Measurements from ENCODE around the gene MZT2A.
A peak's percentile ranks its signal among the peaks of the same experiment; 100 is the strongest.
"Not testable (repeated sequence)": the region's sequence is repeated elsewhere in the genome, so short reads cannot be mapped to it uniquely, and the experiment has no call there.

Gene MZT2A

GRCh38 chr2:131478074-131478849 is 13.9 kb downstream of the MZT2A start:
- not testable (repeated sequence) for H3K27ac ChIP-seq, H3K4me3 ChIP-seq
- peak; percentile 21 for DNase-seq (ENCODE audit: low spot score)

DNA sequence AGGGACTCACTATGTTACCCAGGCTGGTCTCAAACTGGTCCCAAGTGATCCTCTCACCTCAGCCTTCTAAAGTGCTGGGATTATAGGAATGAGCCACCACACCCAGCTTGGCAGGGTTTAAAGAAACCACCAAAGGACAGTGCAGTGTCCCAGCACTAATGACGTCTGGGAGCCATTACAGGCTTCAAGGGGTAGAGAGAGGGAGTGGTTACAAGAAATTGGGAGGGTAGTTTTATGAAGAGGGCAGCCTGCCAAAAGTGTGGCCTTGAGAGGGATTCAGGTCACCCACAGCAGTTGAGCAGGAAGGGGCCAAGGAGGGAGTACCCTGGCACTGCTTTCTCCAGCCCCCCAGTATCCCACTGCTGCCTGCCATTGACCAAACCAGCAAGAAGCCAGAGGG is 15.0 kb downstream of the MZT2A start:
- H3K27ac ChIP-seq; H3K4me3 ChIP-seq; DNase-seq (ENCODE audit: low spot score): not testable (repeated sequence)

- DNase-seq (ENCODE audit: low spot score); H3K27ac ChIP-seq; H3K4me3 ChIP-seq: not testable (repeated sequence)
These were observed 15.8 kb downstream of the MZT2A start for GRCh38 chr2:131476363-131476762.

- no peak for DNase-seq (ENCODE audit: low spot score)
- Histone ChIP-seq H3K27ac (no peak within 1 kb of the TSS), H3K4me3 (no peak within 1 kb of the TSS)
- TF ChIP-seq, protein P1, sequence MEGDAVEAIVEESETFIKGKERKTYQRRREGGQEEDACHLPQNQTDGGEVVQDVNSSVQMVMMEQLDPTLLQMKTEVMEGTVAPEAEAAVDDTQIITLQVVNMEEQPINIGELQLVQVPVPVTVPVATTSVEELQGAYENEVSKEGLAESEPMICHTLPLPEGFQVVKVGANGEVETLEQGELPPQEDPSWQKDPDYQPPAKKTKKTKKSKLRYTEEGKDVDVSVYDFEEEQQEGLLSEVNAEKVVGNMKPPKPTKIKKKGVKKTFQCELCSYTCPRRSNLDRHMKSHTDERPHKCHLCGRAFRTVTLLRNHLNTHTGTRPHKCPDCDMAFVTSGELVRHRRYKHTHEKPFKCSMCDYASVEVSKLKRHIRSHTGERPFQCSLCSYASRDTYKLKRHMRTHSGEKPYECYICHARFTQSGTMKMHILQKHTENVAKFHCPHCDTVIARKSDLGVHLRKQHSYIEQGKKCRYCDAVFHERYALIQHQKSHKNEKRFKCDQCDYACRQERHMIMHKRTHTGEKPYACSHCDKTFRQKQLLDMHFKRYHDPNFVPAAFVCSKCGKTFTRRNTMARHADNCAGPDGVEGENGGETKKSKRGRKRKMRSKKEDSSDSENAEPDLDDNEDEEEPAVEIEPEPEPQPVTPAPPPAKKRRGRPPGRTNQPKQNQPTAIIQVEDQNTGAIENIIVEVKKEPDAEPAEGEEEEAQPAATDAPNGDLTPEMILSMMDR (IDR thresholded peaks at IDR 0.05), result no peak
These were observed 16.4 kb downstream of the MZT2A start, which contains the start of gene TUBA3D for GRCh38 chr2:131475831-131476230. Gene TUBA3D (plus strand): TSS chr2:131476119. CDS start chr2:131476200, 81 bp downstream.

DNA sequence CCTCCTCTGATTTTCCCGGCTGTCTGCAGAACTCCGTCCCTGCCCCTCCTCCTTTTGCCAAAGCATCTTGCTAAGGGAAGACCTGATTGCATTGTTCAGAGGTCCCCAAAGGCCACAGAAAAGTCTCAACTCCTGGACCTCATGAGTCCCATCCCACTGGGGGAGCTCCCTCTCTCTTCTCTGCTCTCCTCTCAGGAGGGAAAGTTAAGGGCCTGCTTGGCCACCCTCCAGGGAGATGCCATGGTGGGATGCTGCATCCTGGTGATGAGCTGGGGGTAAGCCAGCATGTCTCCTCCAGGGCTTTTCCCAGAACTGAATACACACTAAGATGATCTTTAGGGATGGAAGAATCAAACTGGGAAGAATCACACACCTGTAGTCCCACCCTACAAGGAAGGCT is 18.9 kb downstream of the MZT2A start:
- not testable (repeated sequence) for H3K27ac ChIP-seq; DNase-seq (ENCODE audit: low spot score); H3K4me3 ChIP-seq

GRCh38 chr2:131471624-131472023 is 20.6 kb downstream of the MZT2A start:
- H3K27ac ChIP-seq; DNase-seq (ENCODE audit: low spot score); H3K4me3 ChIP-seq: not testable (repeated sequence)

DNA sequence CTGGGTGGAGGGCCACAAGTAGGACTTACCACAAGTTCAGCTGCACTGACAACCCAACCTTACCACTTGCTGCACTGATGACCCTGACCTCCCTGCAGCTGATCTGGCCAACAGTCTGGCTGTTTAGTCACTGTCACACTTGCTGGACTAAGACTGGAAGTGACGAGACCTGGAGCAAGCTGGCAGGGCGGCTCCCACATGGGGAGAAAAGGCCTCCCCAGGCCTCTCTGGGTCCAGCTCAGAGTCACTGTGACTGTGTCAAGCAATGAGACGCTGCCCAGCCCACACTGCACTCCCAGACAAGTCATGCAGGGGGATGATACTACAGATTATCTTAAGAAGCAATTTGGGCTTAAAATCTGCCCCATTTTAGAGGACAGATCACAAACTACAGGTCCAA is 21.3 kb downstream of the MZT2A start:
- not testable (repeated sequence) for H3K27ac ChIP-seq; DNase-seq (ENCODE audit: low spot score); H3K4me3 ChIP-seq

GRCh38 chr2:131467722-131468121 is 24.5 kb downstream of the MZT2A start:
- H3K4me3 ChIP-seq; DNase-seq (ENCODE audit: low spot score); H3K27ac ChIP-seq: not testable (repeated sequence)

DNA sequence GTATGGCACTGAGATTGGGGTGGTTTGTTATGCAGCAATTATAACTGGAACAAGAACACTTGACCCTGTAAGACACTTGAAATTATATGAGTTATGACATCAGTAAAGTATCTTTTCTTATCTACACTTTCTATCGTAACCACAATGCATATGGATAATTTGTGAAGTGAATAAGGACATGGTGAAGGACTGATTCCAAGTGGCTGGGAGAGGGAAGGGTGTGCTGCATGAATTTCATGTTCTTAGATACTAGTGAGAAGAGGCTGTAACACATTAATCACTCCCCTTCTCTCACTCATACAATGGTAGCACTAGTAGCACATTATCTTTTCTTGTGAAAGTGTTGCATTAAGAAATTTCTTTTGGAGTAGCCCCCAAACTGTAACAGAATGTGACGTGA is 37.3 kb downstream of the MZT2A start:
- not testable (repeated sequence) for DNase-seq (ENCODE audit: low spot score); H3K27ac ChIP-seq; H3K4me3 ChIP-seq

DNA sequence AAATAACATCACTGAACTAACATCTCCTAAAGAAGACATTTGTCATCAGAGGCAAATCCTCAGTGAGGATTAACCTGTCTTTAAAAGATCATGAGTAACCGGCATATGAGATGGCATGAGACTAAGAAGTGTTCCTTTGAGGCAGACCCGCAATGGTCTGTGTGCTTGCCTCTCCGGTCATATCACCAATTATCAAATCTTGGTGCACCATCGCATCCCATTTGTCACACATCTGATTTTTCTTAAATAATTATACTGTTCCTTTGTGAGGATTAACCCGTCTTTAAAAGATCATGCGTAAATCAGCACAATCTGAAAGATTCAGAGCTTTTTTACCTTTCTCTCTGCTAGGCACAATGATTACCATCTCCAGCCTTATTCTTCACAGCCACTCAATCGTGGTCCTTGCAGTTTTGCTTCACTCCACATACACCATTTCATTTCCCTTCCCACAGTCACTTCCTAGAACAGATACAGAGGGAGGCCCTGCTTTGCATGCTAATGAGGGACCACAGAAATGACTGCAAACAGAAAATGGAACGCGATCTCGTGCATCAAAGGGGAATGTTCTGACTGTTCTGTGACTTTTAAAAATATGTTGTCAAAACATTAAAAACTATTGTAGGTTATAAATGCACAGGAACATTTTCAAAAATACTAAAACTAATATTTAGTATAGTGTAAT is 40.8 kb downstream of the MZT2A start:
- not testable (repeated sequence) for DNase-seq (ENCODE audit: low spot score); H3K27ac ChIP-seq; H3K4me3 ChIP-seq

- DNase-seq (ENCODE audit: low spot score); H3K27ac ChIP-seq; H3K4me3 ChIP-seq: not testable (repeated sequence)
These were observed 44.2 kb downstream of the MZT2A start for GRCh38 chr2:131447981-131448380.

DNA sequence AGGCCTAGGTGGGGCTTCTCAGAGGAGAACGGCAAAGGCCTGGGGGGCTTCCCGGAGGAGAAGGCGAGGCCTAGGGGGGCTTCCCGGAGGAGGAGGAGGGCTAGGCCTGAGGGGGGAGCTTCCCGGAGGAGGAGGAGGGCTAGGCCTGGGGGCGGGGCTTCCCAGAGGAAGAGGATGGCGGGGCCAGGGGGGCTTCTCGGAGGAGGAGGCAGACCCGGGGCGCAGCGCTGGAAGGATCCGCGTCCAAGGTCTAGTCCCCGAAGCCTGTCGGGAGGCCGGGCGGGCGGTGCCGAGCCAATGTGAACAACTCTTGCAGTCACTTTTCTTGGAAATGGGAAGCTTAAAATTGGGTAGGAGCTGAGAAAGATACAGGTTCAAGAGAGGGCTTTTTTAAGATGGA is 46.3 kb downstream of the MZT2A start:
- TF ChIP-seq, protein P1 (IDR thresholded peaks at IDR 0.05), result no peak
- DNase-seq (ENCODE audit: low spot score), result no peak
- Histone ChIP-seq H3K4me3 (no peak overlapping the region), H3K27ac (no peak overlapping the region)

DNA sequence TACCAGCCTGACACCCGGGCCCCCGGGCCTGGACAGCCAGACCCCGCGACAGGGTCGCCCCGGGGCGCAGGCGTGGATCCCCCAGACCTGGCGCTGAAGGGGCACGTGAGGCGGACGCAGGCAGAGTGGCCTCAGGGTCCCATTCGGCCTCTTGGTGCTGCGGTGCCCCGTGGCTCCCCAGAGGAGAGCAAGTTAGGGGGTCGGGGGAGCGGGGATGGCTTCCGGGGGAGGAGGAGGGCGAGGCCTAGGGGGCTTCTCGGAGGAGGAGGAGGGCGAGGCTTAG is 46.7 kb downstream of the MZT2A start:
- H3K4me3 ChIP-seq; DNase-seq (ENCODE audit: low spot score); H3K27ac ChIP-seq: not testable (repeated sequence)

DNA sequence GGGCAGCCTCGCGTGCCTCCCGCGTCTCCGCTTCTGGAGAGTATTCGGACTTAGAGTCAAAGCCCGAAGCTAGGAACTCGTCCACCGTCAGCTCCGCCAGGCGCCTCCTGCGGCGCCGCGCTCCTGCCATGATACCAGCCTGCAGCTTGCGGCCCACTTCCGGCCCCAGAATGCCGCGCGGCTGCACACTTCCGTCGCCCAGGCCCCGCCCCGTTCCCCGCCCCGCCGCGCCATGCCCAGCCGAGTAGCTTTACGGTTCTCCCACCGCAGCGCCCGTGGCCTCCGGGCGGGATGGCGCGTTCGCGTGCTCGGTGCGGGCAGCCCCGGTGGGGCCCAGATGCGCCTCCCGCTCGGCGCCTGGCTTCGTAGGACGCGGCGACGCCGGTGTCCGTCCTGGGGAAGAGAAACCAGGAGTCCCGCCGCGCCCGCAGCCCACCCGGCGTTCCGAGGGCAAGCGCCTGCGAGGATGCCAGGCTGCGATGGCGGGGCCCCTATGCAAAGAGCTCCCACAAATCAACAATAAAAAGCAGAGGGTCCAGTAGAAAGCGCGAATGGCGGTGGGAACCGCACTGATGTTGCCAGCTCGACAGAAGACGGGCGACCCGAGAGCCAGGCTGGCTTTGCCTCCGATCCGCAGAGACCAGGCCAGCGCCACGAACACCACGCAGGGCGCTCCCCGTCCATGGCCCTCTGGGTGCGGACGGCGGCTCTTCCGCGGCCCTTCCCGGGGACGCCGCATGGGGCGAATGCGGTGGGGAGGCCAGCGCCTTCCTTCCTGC is 47.3 kb downstream of the MZT2A start:
- H3K4me3 ChIP-seq; DNase-seq (ENCODE audit: low spot score); H3K27ac ChIP-seq: not testable (repeated sequence)

- not testable (repeated sequence) for DNase-seq (ENCODE audit: low spot score); H3K4me3 ChIP-seq; H3K27ac ChIP-seq
These were observed 51.3 kb downstream of the MZT2A start for GRCh38 chr2:131440742-131441468.
